DND-41 (cell line): Measurements from ENCODE around the gene SUSD6.

Source experiments
- ATAC-seq: fragments of 200-7000 bp; cut with Tn5 transposase; 3 replicates; pipeline ENCODE4 v1.9.1; 2021; ENCODE audit warnings: low read depth; ENCODE audit not compliant: insufficient read depth
- DNase-seq: peaks from one replicate; pipeline ENCODE4 v3.0.0-alpha.2; 2020
- H2AFZ ChIP-seq: 2 replicates; pipeline ENCODE4 v1.6.0; 2012; ENCODE audit warnings: low read depth, low read length
- H3K27ac ChIP-seq: 2 replicates; pipeline ENCODE4 v1.5.1; 2012; ENCODE audit warnings: low read length, inconsistent platforms
- H3K27me3 ChIP-seq: fragments of 200-600 bp; sonication (generic); 2 replicates; pipeline ENCODE4 v1.6.0; 2012; ENCODE audit warnings: low read length, mild to moderate bottlenecking, inconsistent platforms; ENCODE audit not compliant: insufficient read depth, poor library complexity
- H3K36me3 ChIP-seq: 2 replicates; pipeline ENCODE4 v1.5.1; 2012; ENCODE audit warnings: low read length, inconsistent platforms; ENCODE audit not compliant: insufficient read depth
- H3K4me1 ChIP-seq: 2 replicates; pipeline ENCODE4 v1.5.1; 2012; ENCODE audit warnings: mild to moderate bottlenecking, low read length; ENCODE audit not compliant: insufficient read depth
- H3K4me2 ChIP-seq: 2 replicates; pipeline ENCODE4 v1.6.0; 2012; ENCODE audit warnings: mild to moderate bottlenecking, moderate library complexity, low read length, inconsistent platforms; ENCODE audit not compliant: insufficient read depth
- H3K4me3 ChIP-seq, 2 experiments: fragments of 200-600 bp in 1 of 2; shearing (Covaris generic) in 1 of 2; 2 replicates each; pipeline ENCODE4 v1.5.1; 2012 to 2016; ENCODE audit warnings: inconsistent platforms in 2 of 2, low read length in 2 of 2, mild to moderate bottlenecking in 2 of 2, low read depth in 1 of 2, moderate library complexity in 1 of 2
- H3K79me2 ChIP-seq: 2 replicates; pipeline ENCODE4 v1.6.0; 2012; ENCODE audit warnings: low read length, inconsistent platforms; ENCODE audit not compliant: insufficient read depth
- H3K9ac ChIP-seq: 2 replicates; pipeline ENCODE4 v1.6.0; 2012; ENCODE audit warnings: low read depth, mild to moderate bottlenecking, inconsistent platforms, low read length, moderate library complexity
- H3K9me3 ChIP-seq: 2 replicates; pipeline ENCODE4 v1.5.1; 2012; ENCODE audit warnings: low read length, moderate library complexity, mild to moderate bottlenecking, inconsistent platforms; ENCODE audit not compliant: insufficient read depth, severe bottlenecking
- H4K20me1 ChIP-seq: 2 replicates; pipeline ENCODE4 v1.6.0; 2012; ENCODE audit warnings: low read length; ENCODE audit not compliant: insufficient read depth
- EZH2 ChIP-seq: IDR thresholded peaks from 3 replicates; pipeline ENCODE4 v1.6.1; 2012; ENCODE audit warnings: borderline replicate concordance, low read depth, mild to moderate bottlenecking, moderate library complexity, low read length, inconsistent platforms; ENCODE audit not compliant: severe bottlenecking
- TF ChIP-seq, protein P1 (sequence below): IDR thresholded peaks from 2 replicates; pipeline ENCODE4 v1.5.1; 2012; ENCODE audit warnings: borderline replicate concordance, low read length, moderate library complexity, mild to moderate bottlenecking; ENCODE audit not compliant: poor library complexity, severe bottlenecking; ENCODE audit errors: extremely low read depth

SUSD6 gene

GRCh38 chr14:69611172-69612013 is at the start of gene SUSD6:
TSS of gene SUSD6 (plus strand) at chr14:69611596. CDS start at chr14:69658593, 46,997 bp downstream.
- H3K79me2 ChIP-seq = peaks cover 29% of the 10 kb centered on the region
- H3K4me2 ChIP-seq = peak within 1 kb of the TSS; percentile 85
- TF ChIP-seq, protein P1, sequence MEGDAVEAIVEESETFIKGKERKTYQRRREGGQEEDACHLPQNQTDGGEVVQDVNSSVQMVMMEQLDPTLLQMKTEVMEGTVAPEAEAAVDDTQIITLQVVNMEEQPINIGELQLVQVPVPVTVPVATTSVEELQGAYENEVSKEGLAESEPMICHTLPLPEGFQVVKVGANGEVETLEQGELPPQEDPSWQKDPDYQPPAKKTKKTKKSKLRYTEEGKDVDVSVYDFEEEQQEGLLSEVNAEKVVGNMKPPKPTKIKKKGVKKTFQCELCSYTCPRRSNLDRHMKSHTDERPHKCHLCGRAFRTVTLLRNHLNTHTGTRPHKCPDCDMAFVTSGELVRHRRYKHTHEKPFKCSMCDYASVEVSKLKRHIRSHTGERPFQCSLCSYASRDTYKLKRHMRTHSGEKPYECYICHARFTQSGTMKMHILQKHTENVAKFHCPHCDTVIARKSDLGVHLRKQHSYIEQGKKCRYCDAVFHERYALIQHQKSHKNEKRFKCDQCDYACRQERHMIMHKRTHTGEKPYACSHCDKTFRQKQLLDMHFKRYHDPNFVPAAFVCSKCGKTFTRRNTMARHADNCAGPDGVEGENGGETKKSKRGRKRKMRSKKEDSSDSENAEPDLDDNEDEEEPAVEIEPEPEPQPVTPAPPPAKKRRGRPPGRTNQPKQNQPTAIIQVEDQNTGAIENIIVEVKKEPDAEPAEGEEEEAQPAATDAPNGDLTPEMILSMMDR = no peak
- no peak for TF ChIP-seq EZH2
- DNase-seq = peak; percentile 91
- H3K4me1 ChIP-seq = peaks cover 51% of the 10 kb centered on the region
- H3K9ac ChIP-seq = peak within 1 kb of the TSS; percentile 72
- ATAC-seq = peak; percentile 88
- peak within 1 kb of the TSS; percentile 92 for H2AFZ ChIP-seq
- no peaks in the 10 kb centered on the region for H4K20me1 ChIP-seq
- H3K4me3 ChIP-seq = peak within 1 kb of the TSS; percentile 75 to 88
- no peaks in the 10 kb centered on the region for H3K36me3 ChIP-seq
- no peaks in the 10 kb centered on the region for H3K9me3 ChIP-seq
- H3K27ac ChIP-seq = peak within 1 kb of the TSS; percentile 81
- H3K27me3 ChIP-seq = no peaks in the 10 kb centered on the region

- H3K4me3 ChIP-seq = no peak overlapping the region
- no peak overlapping the region for H2AFZ ChIP-seq
- H3K79me2 ChIP-seq = no peaks in the 10 kb centered on the region
- H3K4me2 ChIP-seq = no peak overlapping the region
- TF ChIP-seq, protein P1 = no peak
- no peak for TF ChIP-seq EZH2
- H3K36me3 ChIP-seq = no peaks in the 10 kb centered on the region
- no peak overlapping the region for H3K27ac ChIP-seq
- DNase-seq (no peak), ATAC-seq (no peak)
- H3K4me1 ChIP-seq = no peaks in the 10 kb centered on the region
- peaks cover 3% of the 10 kb centered on the region for H3K27me3 ChIP-seq
- H3K9me3 ChIP-seq = no peaks in the 10 kb centered on the region
- H3K9ac ChIP-seq = no peak overlapping the region
- H4K20me1 ChIP-seq = no peaks in the 10 kb centered on the region
Observed at GRCh38 chr14:69561893-69562292, 49.5 kb upstream of the SUSD6 start.

DNA sequence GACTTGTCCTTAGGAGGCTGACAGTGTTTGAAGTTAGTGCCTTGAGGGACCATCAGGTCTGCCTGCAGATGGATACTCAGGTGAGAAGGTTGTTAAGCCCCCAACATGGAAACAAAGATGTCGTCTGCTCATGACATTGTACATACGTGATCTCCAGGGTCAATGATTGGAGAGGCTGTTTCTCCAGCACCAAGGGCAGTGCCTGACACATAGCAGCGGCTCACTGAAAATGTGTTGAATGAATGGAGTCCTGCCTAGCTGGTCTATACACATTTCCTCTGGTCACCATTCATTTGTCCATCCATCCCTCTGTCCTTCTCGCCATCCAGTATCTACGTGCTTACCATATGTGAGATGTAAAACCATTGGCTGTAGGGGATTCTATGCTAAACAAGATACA is 43.8 kb upstream of the SUSD6 start:
- TF ChIP-seq, protein P1 = no peak
- TF ChIP-seq EZH2 = no peak
- peaks cover 14% of the 10 kb centered on the region for H3K27me3 ChIP-seq

More for the DNA sequence above, 43.8 kb upstream of the SUSD6 start:
- Histone ChIP-seq H2AFZ (no peak overlapping the region), H3K9me3 (no peaks in the 10 kb centered on the region), H3K9ac (no peak overlapping the region), H3K27ac (no peak overlapping the region), H3K4me3 (no peak overlapping the region), H3K79me2 (no peaks in the 10 kb centered on the region), H3K4me2 (no peak overlapping the region), H4K20me1 (no peaks in the 10 kb centered on the region), H3K36me3 (no peaks in the 10 kb centered on the region), H3K4me1 (no peaks in the 10 kb centered on the region)
- ATAC-seq (no peak), DNase-seq (no peak)
